GM12874 (cell line): Measurements from ENCODE around the gene MRGPRF.

ENCODE experiments used
- TF ChIP-seq, protein P1 (sequence below): IDR thresholded peaks from 2 replicates; pipeline ENCODE4 v1.5.1; 2011; ENCODE audit warnings: low read depth, mild to moderate bottlenecking, control low read depth, low read length, moderate library complexity; ENCODE audit not compliant: insufficient read depth

MRGPRF gene

GRCh38 chr11:69008737-69009440 lies 4.2 kb downstream of the MRGPRF start:
- TF ChIP-seq, protein P1, sequence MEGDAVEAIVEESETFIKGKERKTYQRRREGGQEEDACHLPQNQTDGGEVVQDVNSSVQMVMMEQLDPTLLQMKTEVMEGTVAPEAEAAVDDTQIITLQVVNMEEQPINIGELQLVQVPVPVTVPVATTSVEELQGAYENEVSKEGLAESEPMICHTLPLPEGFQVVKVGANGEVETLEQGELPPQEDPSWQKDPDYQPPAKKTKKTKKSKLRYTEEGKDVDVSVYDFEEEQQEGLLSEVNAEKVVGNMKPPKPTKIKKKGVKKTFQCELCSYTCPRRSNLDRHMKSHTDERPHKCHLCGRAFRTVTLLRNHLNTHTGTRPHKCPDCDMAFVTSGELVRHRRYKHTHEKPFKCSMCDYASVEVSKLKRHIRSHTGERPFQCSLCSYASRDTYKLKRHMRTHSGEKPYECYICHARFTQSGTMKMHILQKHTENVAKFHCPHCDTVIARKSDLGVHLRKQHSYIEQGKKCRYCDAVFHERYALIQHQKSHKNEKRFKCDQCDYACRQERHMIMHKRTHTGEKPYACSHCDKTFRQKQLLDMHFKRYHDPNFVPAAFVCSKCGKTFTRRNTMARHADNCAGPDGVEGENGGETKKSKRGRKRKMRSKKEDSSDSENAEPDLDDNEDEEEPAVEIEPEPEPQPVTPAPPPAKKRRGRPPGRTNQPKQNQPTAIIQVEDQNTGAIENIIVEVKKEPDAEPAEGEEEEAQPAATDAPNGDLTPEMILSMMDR = no peak

GRCh38 chr11:69007975-69008381 lies 5.1 kb downstream of the MRGPRF start:
- TF ChIP-seq, protein P1 = no peak

- TF ChIP-seq, protein P1 = no peak
Measured at GRCh38 chr11:69006816-69007215, 6.2 kb downstream of the MRGPRF start.

GRCh38 chr11:69005631-69006368 lies 7.2 kb downstream of the MRGPRF start:
- TF ChIP-seq, protein P1 = no peak

DNA sequence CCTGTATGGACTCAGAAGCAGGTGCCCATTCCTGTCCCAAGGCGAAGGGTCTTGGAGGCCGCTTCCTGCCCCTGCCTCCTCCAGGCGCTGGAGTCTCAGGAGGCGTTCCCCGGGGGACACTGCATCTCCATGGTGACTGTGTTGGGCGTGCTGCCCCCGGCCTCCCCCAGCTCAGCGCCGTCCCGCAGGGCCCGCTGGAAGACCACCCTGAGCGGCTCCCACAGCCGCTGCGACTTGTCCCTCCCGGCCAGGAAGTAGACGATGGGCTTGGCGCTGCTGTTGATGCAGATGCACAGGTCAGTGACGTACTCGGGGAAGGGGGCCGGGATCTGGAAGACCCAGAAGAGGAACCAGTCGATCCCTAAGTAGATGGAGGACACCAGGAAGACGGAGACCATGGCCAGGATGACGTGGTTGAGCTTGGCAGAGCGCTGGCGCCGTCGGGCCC lies 7.8 kb downstream of the MRGPRF start:
- TF ChIP-seq, protein P1 = no peak

DNA sequence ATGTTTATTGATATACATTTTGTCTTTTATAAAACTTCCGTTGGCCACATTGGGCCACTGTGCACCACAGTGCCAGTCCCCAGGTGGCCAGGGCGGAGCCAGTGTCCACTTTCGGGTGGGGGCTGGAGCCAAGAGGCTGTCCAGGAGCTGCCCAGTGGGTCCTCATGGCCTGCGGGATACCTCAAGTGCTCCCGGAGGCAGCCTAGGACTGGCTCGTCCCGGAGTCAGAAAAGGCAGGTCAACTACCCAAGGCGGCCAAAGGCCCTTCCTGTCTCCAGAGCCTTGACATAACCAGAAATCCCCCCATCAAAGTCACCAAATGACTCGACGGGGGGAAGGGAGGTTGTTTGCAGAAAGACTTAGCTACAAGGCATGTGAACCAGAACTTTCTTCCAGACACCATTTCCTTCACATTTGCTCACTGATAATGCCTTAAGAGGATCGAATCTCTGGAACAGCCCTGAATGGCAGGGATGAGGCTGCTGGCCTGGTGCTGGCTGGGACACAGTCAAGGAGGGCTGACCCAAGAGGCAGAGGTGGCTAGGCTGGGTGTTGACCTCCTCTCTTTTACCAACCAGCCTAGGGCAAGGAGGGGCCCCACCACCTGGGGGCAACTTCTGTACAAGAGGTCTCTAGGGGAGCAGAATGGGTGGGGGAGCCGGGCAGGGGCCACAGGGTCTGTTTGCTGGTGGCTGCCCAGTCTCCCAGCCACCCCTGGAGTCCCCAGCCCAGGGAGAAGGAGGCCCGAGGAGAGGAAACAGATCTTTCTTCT lies 8.4 kb downstream of the MRGPRF start:
- TF ChIP-seq, protein P1 = no peak

- TF ChIP-seq, protein P1 = no peak
Measured at GRCh38 chr11:69003866-69004367, 9.1 kb downstream of the MRGPRF start.
